Frontal cortex (tissue), 4 donors: Measurements from ENCODE around the gene RSBN1L. TPM values are rescaled to one million over a fixed set of nuclear protein-coding genes. Genes with fewer than 3 reads are reported as not detected.

Experiments
- DNase-seq, 2 donors: peaks; one replicate each; pipeline ENCODE4 v3.0.0; 2012; ENCODE audit warnings: low spot score in 2 of 2
- FAIRE-seq: peaks from 2 replicates; lab custom pipeline; 2012; peaks lifted over from hg19 to GRCh38; lab: Jason Lieb, UNC
- total RNA-seq: library from RNA; depleted of rRNA; stranded (reverse); fragments of >200 nt; gene quantifications from one replicate; pipeline ENCODE4 v1.2.3, GENCODE V29; 2014
- donor health status: control.
- donor health status: control.
- donor health status: control.

RSBN1L gene
- total RNA-seq, 1 donor from 2014 or later: 92.9 TPM

DNA sequence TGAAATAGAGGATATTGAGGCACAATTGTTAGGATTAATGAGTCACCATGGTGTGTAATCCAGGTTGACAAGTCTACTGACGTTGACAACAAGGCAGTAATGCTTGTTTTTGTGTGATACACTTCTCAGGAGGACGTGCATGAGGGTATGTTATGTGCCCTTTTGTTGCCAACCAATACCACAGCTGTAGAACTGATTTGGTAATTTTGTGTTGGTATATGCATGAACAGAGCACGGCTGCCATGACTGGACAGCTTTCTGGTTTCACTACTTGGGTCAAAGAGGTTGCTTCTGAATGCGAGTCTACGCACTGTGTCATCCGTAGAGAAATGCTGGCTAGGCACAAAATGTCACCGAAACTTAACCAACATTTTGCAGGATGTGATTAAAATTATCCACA lies 135.2 kb downstream of the RSBN1L start:
- DNase-seq (no peak), FAIRE-seq (no peak)

DNA sequence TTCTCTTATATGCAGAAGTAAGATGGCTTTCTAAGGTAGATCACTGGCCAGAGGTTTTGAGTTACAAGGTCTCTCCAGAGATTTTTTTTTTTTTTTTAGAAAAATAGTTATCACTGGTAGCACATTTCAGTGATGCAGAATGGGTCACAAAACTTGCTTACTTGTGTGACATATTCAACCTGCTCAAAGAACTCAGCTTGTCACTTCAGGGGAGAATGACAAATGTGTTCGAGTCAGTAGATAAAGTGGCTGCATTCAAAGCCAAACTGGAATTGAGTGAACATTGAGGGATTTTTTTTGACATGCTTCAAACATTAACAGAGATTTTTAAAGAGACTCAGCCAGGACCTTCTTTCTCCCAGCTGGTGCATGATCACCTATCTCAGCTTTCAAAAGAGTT lies 135.7 kb downstream of the RSBN1L start:
- no peak for FAIRE-seq
- DNase-seq: no peak

Other genes starting within 250 kb of the RSBN1L start
- 141 TPM for gene PTPN12, start 159.2 kb upstream of the RSBN1L start, total RNA-seq
- 15.9 TPM for gene TMEM60, start 102.0 kb downstream of the RSBN1L start, total RNA-seq
- 39.9 TPM for gene PHTF2, start 102.3 kb downstream of the RSBN1L start, total RNA-seq